ENCODE results near the gene SLC25A51. TPM values are rescaled to one million over a fixed set of nuclear protein-coding genes. Genes with fewer than 3 reads are reported as not detected.

The SLC25A51 gene
- polyA plus RNA-seq, 1 donor from 2014 or later = 26.8 TPM

DNA sequence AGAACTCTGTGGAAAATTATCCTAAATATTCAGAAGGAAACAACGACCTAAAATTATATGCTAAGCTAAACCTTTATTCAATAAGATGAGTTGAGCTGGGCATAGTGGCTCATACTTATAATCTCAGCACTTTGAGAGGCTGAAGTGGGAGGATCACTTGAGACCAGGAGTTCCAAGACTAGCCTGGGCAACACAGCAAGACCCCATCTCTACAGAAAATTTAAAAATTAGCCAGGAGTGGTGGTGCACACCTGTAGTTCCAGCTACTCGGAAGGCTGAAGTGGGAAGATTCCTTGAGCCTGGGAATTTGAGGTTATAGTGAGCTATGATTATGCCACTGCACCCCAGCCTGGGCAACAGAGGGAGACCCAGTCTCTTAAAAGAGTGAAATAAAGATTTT, 51.7 kb downstream of the SLC25A51 start:
- Histone ChIP-seq H3K9ac (ENCODE audit: low read length) (no peak overlapping the region), H3K36me3 (ENCODE audit: insufficient read depth, low read length) (peaks cover 9% of the 10 kb centered on the region), H3K9me3 (ENCODE audit: low read length) (no peaks in the 10 kb centered on the region), H3K27ac (ENCODE audit: low read length) (no peak overlapping the region), H3K9me2 (ENCODE audit: insufficient read depth, low read length) (no peaks in the 10 kb centered on the region), H4K20me1 (ENCODE audit: insufficient read depth) (no peaks in the 10 kb centered on the region), H3F3A (ENCODE audit: insufficient read depth, low read length, poor library complexity, severe bottlenecking) (no peaks in the 10 kb centered on the region), H3K27me3 (ENCODE audit: insufficient read depth, low read depth, low read length) (no peaks in the 10 kb centered on the region), H3K4me3 (ENCODE audit: low read length) (no peak overlapping the region), H2AFZ (ENCODE audit: low read depth, low read length) (no peak overlapping the region), H3K4me2 (ENCODE audit: low read length) (no peak overlapping the region), H3K79me2 (replicated peaks; ENCODE audit: insufficient read depth, low read length) (no peaks in the 10 kb centered on the region)
- TF ChIP-seq, protein P1, sequence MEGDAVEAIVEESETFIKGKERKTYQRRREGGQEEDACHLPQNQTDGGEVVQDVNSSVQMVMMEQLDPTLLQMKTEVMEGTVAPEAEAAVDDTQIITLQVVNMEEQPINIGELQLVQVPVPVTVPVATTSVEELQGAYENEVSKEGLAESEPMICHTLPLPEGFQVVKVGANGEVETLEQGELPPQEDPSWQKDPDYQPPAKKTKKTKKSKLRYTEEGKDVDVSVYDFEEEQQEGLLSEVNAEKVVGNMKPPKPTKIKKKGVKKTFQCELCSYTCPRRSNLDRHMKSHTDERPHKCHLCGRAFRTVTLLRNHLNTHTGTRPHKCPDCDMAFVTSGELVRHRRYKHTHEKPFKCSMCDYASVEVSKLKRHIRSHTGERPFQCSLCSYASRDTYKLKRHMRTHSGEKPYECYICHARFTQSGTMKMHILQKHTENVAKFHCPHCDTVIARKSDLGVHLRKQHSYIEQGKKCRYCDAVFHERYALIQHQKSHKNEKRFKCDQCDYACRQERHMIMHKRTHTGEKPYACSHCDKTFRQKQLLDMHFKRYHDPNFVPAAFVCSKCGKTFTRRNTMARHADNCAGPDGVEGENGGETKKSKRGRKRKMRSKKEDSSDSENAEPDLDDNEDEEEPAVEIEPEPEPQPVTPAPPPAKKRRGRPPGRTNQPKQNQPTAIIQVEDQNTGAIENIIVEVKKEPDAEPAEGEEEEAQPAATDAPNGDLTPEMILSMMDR (IDR thresholded peaks at IDR 0.05; ENCODE audit: poor library complexity, severe bottlenecking) = no peak
- TF ChIP-seq EP300 (conservative IDR thresholded peaks at IDR 0.05; ENCODE audit: poor library complexity, severe bottlenecking) (no peak), SMC3 (conservative IDR thresholded peaks at IDR 0.05; ENCODE audit: poor library complexity) (no peak), MXI1 (conservative IDR thresholded peaks at IDR 0.05; ENCODE audit: poor library complexity, severe bottlenecking) (no peak), RAD21 (conservative IDR thresholded peaks at IDR 0.05) (no peak), EZH2 (IDR thresholded peaks at IDR 0.05; ENCODE audit: borderline replicate concordance, insufficient read depth, low read length, poor library complexity, severe bottlenecking) (no peak), POLR2AphosphoS5 (IDR thresholded peaks at IDR 0.05) (no peak), TAF1 (IDR thresholded peaks at IDR 0.05; ENCODE audit: low read depth) (no peak)
- TF ChIP-seq, protein P2, sequence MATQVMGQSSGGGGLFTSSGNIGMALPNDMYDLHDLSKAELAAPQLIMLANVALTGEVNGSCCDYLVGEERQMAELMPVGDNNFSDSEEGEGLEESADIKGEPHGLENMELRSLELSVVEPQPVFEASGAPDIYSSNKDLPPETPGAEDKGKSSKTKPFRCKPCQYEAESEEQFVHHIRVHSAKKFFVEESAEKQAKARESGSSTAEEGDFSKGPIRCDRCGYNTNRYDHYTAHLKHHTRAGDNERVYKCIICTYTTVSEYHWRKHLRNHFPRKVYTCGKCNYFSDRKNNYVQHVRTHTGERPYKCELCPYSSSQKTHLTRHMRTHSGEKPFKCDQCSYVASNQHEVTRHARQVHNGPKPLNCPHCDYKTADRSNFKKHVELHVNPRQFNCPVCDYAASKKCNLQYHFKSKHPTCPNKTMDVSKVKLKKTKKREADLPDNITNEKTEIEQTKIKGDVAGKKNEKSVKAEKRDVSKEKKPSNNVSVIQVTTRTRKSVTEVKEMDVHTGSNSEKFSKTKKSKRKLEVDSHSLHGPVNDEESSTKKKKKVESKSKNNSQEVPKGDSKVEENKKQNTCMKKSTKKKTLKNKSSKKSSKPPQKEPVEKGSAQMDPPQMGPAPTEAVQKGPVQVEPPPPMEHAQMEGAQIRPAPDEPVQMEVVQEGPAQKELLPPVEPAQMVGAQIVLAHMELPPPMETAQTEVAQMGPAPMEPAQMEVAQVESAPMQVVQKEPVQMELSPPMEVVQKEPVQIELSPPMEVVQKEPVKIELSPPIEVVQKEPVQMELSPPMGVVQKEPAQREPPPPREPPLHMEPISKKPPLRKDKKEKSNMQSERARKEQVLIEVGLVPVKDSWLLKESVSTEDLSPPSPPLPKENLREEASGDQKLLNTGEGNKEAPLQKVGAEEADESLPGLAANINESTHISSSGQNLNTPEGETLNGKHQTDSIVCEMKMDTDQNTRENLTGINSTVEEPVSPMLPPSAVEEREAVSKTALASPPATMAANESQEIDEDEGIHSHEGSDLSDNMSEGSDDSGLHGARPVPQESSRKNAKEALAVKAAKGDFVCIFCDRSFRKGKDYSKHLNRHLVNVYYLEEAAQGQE (IDR thresholded peaks at IDR 0.05; ENCODE audit: borderline replicate concordance) = no peak

DNA sequence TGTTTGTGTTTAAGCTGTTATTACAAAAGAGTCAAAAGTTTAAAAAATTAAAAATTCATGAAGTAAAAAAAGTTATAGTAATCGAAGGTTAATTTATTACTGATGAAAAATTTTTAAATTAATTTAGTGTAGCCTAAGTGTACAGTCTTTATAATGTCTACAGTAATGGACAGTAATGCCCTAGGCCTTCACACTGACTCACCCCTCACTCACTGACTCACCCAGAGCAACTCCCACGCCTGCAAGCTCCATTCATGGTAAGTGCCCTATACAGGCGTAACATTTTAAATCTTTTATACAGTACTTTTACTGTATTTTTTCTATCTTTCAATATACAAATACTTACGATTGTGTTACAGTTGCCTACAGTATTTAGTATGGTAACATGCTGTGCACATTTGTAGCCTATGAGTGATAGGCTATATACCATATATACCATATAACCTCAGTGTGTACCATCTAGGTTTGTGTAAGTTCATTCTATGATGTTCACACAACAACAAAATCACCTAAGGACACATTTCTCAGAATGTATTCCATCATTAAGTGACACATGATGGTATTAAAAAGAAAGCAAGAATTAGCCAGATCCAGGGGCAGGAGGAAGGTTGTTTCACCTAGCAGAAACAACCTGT, 63.2 kb downstream of the SLC25A51 start:
- Histone ChIP-seq H2AFZ (ENCODE audit: low read depth, low read length) (no peak overlapping the region), H3K4me2 (ENCODE audit: low read length) (no peak overlapping the region), H3K27me3 (ENCODE audit: insufficient read depth, low read depth, low read length) (no peaks in the 10 kb centered on the region), H3K9ac (ENCODE audit: low read length) (no peak overlapping the region), H3F3A (ENCODE audit: insufficient read depth, low read length, poor library complexity, severe bottlenecking) (no peaks in the 10 kb centered on the region), H3K9me2 (ENCODE audit: insufficient read depth, low read length) (no peaks in the 10 kb centered on the region), H3K4me3 (ENCODE audit: low read length) (no peak overlapping the region), H3K9me3 (ENCODE audit: low read length) (no peaks in the 10 kb centered on the region), H3K27ac (ENCODE audit: low read length) (no peak overlapping the region), H3K36me3 (ENCODE audit: insufficient read depth, low read length) (no peaks in the 10 kb centered on the region), H4K20me1 (ENCODE audit: insufficient read depth) (no peaks in the 10 kb centered on the region), H3K79me2 (replicated peaks; ENCODE audit: insufficient read depth, low read length) (no peaks in the 10 kb centered on the region)
- TF ChIP-seq, protein P1 (IDR thresholded peaks at IDR 0.05; ENCODE audit: poor library complexity, severe bottlenecking) = no peak
- TF ChIP-seq EP300 (conservative IDR thresholded peaks at IDR 0.05; ENCODE audit: poor library complexity, severe bottlenecking) (no peak), POLR2AphosphoS5 (IDR thresholded peaks at IDR 0.05) (no peak), RAD21 (conservative IDR thresholded peaks at IDR 0.05) (no peak), SMC3 (conservative IDR thresholded peaks at IDR 0.05; ENCODE audit: poor library complexity) (no peak), TAF1 (IDR thresholded peaks at IDR 0.05; ENCODE audit: low read depth) (no peak), MXI1 (conservative IDR thresholded peaks at IDR 0.05; ENCODE audit: poor library complexity, severe bottlenecking) (no peak), EZH2 (IDR thresholded peaks at IDR 0.05; ENCODE audit: borderline replicate concordance, insufficient read depth, low read length, poor library complexity, severe bottlenecking) (no peak)
- TF ChIP-seq, protein P2 (IDR thresholded peaks at IDR 0.05; ENCODE audit: borderline replicate concordance) = no peak
